Brain microvascular endothelial cell (primary cell): ENCODE results near the gene GJC1.
"Not testable (repeated sequence)": the region's sequence is repeated elsewhere in the genome, so short reads cannot be mapped to it uniquely, and the experiment has no call there.

ENCODE experiments used
- DNase-seq: peaks from one replicate; pipeline ENCODE4 v3.0.0-alpha.2; 2020
- H3K27ac ChIP-seq: fragments of 250-450 bp; sonication (Bioruptor Pico); 2 replicates; pipeline ENCODE4 v1.5.1; 2020; ENCODE audit warnings: mild to moderate bottlenecking, moderate library complexity
- H3K27me3 ChIP-seq: fragments of 250-450 bp; sonication (Bioruptor Pico); replicated peaks from 2 replicates; pipeline ENCODE4 v1.5.1; 2020; ENCODE audit warnings: mild to moderate bottlenecking
- H3K36me3 ChIP-seq: fragments of 250-450 bp; sonication (Bioruptor Pico); replicated peaks from 2 replicates; pipeline ENCODE4 v1.5.1; 2020; ENCODE audit warnings: mild to moderate bottlenecking
- H3K4me3 ChIP-seq: 2 replicates; pipeline ENCODE4 v1.5.1; 2011; ENCODE audit warnings: low read depth, mild to moderate bottlenecking, control low read depth, low read length, moderate library complexity
- in situ Hi-C: cut with HindIII; loops from 2 replicates; pipeline ENCODE4 v1.10.0; 2017; ENCODE audit warnings: low sequenced_read_pairs, low pct_ligation_motif_present
- TF ChIP-seq, protein P1 (sequence below): IDR thresholded peaks from 2 replicates; pipeline ENCODE4 v1.5.1; 2011; ENCODE audit warnings: low read depth, mild to moderate bottlenecking, moderate library complexity, low read length, control low read depth, inconsistent platforms; ENCODE audit errors: missing control alignments

Gene GJC1

DNA sequence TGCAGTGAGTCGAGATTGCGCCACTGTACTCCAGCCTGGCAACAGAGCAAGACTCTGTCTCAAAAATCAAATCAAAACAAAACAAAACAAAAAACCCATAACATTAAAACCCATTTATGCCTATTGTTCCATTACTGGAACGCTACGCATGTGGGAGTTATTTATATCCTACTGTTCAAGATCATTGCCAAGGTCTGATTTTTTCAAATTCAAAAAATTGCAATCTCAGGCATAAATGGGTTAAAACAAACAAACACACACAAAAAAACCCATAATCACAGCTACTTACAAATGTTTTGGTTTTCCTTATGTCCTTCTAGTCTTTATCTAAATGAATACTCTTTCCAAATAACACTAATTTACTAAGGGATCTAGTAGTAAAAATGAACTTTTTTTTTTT lies 17.8 kb downstream of the GJC1 start:
- DNase-seq = no peak
- TF ChIP-seq, protein P1, sequence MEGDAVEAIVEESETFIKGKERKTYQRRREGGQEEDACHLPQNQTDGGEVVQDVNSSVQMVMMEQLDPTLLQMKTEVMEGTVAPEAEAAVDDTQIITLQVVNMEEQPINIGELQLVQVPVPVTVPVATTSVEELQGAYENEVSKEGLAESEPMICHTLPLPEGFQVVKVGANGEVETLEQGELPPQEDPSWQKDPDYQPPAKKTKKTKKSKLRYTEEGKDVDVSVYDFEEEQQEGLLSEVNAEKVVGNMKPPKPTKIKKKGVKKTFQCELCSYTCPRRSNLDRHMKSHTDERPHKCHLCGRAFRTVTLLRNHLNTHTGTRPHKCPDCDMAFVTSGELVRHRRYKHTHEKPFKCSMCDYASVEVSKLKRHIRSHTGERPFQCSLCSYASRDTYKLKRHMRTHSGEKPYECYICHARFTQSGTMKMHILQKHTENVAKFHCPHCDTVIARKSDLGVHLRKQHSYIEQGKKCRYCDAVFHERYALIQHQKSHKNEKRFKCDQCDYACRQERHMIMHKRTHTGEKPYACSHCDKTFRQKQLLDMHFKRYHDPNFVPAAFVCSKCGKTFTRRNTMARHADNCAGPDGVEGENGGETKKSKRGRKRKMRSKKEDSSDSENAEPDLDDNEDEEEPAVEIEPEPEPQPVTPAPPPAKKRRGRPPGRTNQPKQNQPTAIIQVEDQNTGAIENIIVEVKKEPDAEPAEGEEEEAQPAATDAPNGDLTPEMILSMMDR = no peak
- Histone ChIP-seq H3K27ac (no peak overlapping the region), H3K4me3 (no peak overlapping the region), H3K36me3 (no peaks in the 10 kb centered on the region), H3K27me3 (no peaks in the 10 kb centered on the region)
- in situ Hi-C loops = no loop called here

DNA sequence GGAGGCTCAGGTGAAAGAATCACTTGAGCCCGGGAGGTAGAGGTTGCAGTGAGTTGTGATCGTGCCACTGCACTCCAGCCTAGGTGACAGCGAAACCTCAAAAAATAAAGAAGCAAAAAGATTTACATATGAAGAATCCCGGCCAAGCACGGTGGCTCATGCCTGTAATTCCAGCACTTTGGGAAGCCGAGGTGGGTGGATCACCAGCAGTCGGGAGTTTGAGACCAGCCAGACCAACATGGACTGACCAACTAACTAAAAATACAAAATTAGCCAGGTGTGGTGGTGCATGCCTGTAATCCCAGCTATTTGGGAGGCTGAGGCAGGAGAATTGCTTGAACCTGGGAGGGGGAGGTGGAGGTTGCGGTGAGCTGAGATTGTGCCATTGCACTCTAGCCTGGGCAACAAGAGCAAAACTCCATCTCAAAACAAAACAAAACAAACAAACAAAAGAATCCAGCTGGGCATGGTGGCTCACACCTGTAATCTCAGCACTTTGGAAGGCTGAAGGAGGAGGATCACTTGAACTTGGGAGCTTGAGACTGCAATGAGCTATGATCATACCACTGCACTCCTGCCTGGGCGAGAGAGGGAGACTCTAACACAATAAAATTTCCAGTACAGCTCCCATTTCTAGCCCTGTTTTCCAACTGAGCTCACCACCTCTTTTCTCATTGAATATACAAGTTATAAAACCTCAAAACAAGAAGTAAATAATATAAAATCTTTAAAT lies 21.3 kb downstream of the GJC1 start:
- in situ Hi-C loops, H3K27ac ChIP-seq, H3K4me3 ChIP-seq, H3K27me3 ChIP-seq, DNase-seq: not testable (repeated sequence)
- H3K36me3 ChIP-seq = peaks cover 15% of the 10 kb centered on the region

DNA sequence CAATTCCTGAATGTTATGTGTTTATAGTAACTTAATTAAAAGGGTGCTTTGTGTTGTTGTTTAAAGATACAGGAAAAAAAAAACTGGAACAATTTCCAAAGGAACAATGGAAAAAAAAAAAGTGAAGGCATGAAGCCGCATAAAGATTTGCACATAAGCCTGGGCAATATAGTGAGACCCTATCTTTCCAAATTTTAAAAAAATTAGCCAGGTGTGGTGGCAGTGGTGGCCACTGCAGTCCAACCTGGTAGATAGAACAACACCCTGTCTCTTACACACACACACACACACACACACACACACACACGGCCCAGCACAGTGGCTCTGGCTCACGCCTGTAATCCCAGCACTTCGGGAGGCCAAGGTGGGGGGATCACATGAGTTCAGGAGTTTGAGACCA lies 21.9 kb downstream of the GJC1 start:
- Histone ChIP-seq H3K27ac (no peak overlapping the region), H3K4me3 (no peak overlapping the region), H3K27me3 (no peaks in the 10 kb centered on the region), H3K36me3 (peaks cover 18% of the 10 kb centered on the region)
- in situ Hi-C loops = no loop called here
- no peak for DNase-seq
- TF ChIP-seq, protein P1 = no peak

DNA sequence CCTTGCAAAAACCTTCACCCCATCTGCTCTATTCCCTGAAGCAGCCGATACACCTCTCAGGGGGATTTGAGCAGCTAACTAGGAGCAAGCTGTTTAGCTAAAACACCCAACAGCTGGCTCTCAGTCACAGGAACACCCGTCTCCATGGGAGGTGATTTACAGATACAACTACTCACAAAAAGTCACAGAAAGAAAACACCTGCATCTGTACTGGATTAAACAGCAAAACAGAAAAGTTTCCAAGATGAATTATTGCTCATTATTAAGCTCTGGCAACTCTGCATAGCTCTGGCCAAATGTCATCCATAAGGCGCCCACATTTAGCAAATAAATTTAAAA lies 22.3 kb downstream of the GJC1 start:
- no peaks in the 10 kb centered on the region for H3K27me3 ChIP-seq
- DNase-seq = no peak
- TF ChIP-seq, protein P1 = no peak

DNA sequence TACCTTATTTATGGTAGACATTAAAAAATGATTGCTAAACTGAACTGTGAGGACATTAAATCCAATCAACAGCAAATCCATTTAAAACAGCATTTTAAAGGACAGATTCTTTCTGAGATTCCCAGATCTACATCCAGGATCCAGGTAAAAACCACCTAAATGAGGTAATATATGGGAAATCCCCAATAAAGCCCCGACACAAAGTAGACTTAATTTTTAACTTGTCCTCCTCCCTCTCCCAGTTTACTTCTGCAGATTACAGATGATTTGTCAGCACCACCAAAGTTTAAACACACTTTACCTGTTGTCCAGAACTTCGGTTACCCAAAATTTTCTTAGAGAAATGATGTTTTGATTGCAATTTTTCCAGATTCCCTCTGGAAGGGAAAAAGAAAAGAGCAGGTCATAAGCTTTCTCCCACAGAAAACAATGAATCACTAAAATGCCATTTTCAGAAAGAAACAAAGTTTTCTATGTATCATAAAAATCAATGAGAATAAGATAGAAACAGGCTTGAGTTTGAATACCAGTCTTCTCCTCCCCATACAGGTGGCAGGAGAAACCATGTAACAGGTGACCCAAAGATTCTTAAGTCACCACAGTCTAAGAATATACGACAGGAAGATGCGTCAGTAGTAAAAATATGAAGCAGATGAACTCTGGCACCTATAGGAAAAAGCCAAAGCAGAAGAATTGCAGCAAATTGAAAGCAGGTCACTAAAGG lies 22.8 kb downstream of the GJC1 start:
- H3K27ac ChIP-seq = no peak overlapping the region
- H3K36me3 ChIP-seq = peaks cover 18% of the 10 kb centered on the region
- in situ Hi-C loops = no loop called here
- no peaks in the 10 kb centered on the region for H3K27me3 ChIP-seq
- H3K4me3 ChIP-seq = no peak overlapping the region
- DNase-seq = no peak
- TF ChIP-seq, protein P1 = no peak

More for the DNA sequence above, 22.3 kb downstream of the GJC1 start:
- Histone ChIP-seq H3K27ac (no peak overlapping the region), H3K36me3 (peaks cover 18% of the 10 kb centered on the region), H3K4me3 (no peak overlapping the region)
- in situ Hi-C loops = no loop called here

DNA sequence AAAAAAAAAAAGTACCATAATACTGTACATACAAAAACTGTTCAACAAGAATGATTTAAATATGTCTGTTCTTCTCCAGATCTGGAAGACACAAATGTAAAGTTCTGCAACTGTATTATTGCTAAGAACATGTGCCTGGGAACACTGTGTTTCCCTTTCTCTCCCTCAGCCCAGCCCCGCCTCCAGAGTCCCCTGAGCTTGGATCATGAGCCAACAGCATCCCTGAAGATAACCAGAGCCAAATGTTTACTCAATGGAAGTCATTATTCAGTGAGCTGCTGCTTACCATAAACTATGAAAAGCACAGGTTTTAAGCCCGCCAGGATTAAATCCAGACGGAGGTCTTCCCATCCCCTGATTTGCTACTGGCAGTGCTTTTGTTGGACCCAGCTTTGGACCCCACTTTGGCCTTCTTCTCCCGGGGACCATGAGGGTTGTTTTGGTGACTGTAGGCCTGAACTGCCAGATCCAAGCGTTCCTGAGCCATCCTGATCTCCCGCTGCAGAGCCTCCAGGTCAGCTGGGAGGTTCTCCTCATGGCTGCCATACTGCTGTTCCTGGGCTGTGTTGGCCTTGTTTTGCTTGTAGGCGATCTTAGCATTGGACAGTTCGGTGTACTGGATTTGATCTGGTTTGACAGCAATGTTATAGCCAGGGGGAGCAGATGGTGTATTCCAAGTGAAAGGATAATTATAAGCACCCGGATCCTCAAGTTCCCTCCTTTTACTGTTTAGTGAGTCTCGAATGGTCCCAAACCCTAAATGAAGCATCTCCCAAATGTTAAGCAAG lies 25.6 kb downstream of the GJC1 start:
- Histone ChIP-seq H3K27me3 (no peaks in the 10 kb centered on the region), H3K36me3 (peaks cover 27% of the 10 kb centered on the region), H3K27ac (no peak overlapping the region), H3K4me3 (no peak overlapping the region)
- DNase-seq = no peak
- in situ Hi-C loops = no loop called here
- TF ChIP-seq, protein P1 = no peak
